Measurements from ENCODE around the gene UNKL. TPM values are rescaled to one million over a fixed set of nuclear protein-coding genes. Genes with fewer than 3 reads are reported as not detected.

The UNKL gene
- total RNA-seq, 1 donor from 2014 or later, result 26.2 TPM

- no peak for TF ChIP-seq CTCF (conservative IDR thresholded peaks at IDR 0.05)
- Mint-ChIP-seq H3K27ac (ENCODE audit: unreplicated experiment) (no peak overlapping the region), H3K4me3 (no peak overlapping the region), H3K4me1 (peaks cover 5% of the 10 kb centered on the region), H3K9me3 (no peaks in the 10 kb centered on the region), H3K36me3 (ENCODE audit: low read depth) (peaks cover 22% of the 10 kb centered on the region), H3K27me3 (ENCODE audit: low read depth) (peaks cover 4% of the 10 kb centered on the region)
- no peak for DNase-seq (ENCODE audit: low read depth, low spot score)
Measured at GRCh38 chr16:1322407-1322806, 92.1 kb downstream of the UNKL start.

- TF ChIP-seq CTCF (conservative IDR thresholded peaks at IDR 0.05), result no peak
- H3K4me1 Mint-ChIP-seq, result no peaks in the 10 kb centered on the region
- no peak overlapping the region for H3K27ac Mint-ChIP-seq (ENCODE audit: unreplicated experiment)
- peaks cover 24% of the 10 kb centered on the region for H3K36me3 Mint-ChIP-seq (ENCODE audit: low read depth)
- no peak for DNase-seq (ENCODE audit: low read depth, low spot score)
- H3K9me3 Mint-ChIP-seq, result no peaks in the 10 kb centered on the region
- no peaks in the 10 kb centered on the region for H3K27me3 Mint-ChIP-seq (ENCODE audit: low read depth)
- no peak overlapping the region for H3K4me3 Mint-ChIP-seq
Measured at GRCh38 chr16:1320658-1321240, 93.8 kb downstream of the UNKL start.

GRCh38 chr16:1320097-1320496 lies 94.4 kb downstream of the UNKL start:
- Mint-ChIP-seq H3K36me3 (ENCODE audit: low read depth) (peaks cover 24% of the 10 kb centered on the region), H3K27me3 (ENCODE audit: low read depth) (no peaks in the 10 kb centered on the region), H3K4me1 (no peaks in the 10 kb centered on the region), H3K4me3 (no peak overlapping the region), H3K9me3 (no peaks in the 10 kb centered on the region), H3K27ac (ENCODE audit: unreplicated experiment) (no peak overlapping the region)
- no peak for DNase-seq (ENCODE audit: low read depth, low spot score)
- no peak for TF ChIP-seq CTCF (conservative IDR thresholded peaks at IDR 0.05)

- Mint-ChIP-seq H3K9me3 (no peaks in the 10 kb centered on the region), H3K4me1 (no peaks in the 10 kb centered on the region), H3K27ac (ENCODE audit: unreplicated experiment) (no peak overlapping the region), H3K4me3 (no peak overlapping the region), H3K36me3 (ENCODE audit: low read depth) (peaks cover 21% of the 10 kb centered on the region), H3K27me3 (ENCODE audit: low read depth) (no peaks in the 10 kb centered on the region)
- no peak for DNase-seq (ENCODE audit: low read depth, low spot score)
- no peak for TF ChIP-seq CTCF (conservative IDR thresholded peaks at IDR 0.05)
Measured at GRCh38 chr16:1319041-1319440, 95.5 kb downstream of the UNKL start.

- Mint-ChIP-seq H3K27me3 (ENCODE audit: low read depth) (no peaks in the 10 kb centered on the region), H3K36me3 (ENCODE audit: low read depth) (peaks cover 19% of the 10 kb centered on the region), H3K27ac (ENCODE audit: unreplicated experiment) (no peak overlapping the region), H3K9me3 (no peaks in the 10 kb centered on the region), H3K4me3 (no peak overlapping the region), H3K4me1 (no peaks in the 10 kb centered on the region)
- no peak for TF ChIP-seq CTCF (conservative IDR thresholded peaks at IDR 0.05)
- DNase-seq (ENCODE audit: low read depth, low spot score), result no peak
Measured at GRCh38 chr16:1318268-1318545, 96.3 kb downstream of the UNKL start.
